ENCODE measurements around the gene C4orf17. TPM values are rescaled to one million over a fixed set of nuclear protein-coding genes. Genes with fewer than 3 reads are reported as not detected.
A peak's percentile ranks its signal among the peaks of the same experiment; 100 is the strongest.
"Not testable (repeated sequence)": the region's sequence is repeated elsewhere in the genome, so short reads cannot be mapped to it uniquely, and the experiment has no call there.

C4orf17 gene
- 2.4 TPM for total RNA-seq (ENCODE audit: insufficient read depth, low replicate concordance)

DNA sequence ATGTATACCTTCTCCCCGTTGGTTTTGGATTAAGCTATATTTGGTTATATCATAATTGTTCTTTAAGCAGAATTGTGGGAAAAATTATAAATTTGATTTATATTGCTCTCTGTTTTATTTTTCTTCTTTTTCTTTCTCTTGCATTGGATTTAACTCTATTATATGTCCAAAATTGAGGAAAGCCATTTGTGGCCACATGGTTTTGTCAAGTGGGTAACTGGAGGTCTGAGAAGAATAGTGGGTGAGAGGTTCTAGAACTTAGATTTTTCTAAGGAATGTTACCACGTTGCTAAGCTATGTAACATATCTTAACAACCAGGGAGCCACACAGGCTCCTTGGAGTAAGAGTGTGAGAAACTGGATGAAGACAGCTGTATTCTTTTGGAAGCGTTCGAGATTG is at the start of gene C4orf17:
C4orf17 (plus strand) TSS at position 301 of the 400 bp plus-strand sequence. CDS start 2,061 bp downstream, outside the sequence.
- no peak for DNase-seq (ENCODE audit: low spot score)

DNA sequence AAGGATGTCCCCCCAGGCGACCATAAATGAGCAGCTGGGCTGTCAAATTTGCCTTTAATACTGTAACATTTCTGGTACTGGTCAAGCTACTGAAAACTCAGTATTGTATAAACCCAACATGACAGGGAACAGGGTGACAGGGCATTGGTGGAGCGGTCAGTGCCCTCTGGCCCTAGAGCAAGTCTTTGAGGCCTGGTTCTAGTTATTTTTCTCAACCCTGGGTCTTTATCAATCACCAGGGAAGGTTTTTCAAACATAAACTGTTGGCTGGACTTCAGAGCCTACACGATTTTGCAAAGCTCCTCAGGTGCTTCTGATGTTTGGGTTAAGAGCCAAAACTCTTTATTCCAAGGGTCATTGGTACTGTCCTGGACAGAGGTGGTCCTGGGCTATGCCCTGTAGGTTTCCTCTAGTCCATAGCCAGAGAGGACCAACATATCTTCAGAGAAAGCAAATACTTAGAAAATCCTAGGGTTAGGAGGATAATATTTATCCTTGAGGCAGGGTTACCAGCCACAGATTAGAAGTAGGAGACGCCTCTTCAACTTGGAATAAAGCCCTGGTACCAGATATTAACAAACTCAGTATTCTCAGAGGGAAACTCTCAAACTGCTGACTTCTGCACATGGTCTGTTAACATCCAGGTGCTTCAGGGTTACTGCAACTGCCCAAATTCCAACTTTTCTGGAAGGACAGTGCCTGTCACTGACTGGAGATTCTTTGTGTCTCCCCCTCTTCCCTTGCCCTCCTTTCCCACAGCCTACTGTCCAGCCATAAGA is 49.0 kb upstream of the C4orf17 start:
- DNase-seq (ENCODE audit: low spot score): no peak

DNA sequence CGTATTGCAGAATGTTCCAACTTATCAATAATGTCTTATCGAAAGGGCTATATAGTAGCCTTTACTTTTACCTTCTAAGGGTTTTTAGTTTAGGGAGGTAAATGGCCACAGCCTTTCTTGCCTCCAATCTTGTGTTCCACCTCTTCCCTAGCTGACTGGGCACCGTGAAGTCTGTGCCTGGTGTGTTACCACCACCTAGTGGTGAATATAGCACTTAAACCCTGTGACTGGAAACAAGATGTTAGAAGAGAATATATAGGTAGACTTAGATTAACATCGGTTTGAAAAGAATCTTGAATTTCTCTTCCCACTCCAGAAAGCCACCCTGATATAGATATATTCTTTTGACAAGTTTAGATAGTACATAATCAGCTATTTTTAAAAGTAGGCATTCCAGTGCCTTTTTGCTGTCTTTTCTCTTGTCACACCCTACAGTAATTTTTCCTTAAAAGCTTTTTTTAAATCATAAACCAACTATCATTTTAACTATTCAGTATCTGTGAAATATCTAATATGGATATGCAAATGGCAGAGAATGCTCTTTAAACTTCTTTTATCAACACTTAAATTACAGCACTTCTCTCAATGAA is 47.9 kb upstream of the C4orf17 start:
- peak; percentile 63 for DNase-seq (ENCODE audit: low spot score)

DNA sequence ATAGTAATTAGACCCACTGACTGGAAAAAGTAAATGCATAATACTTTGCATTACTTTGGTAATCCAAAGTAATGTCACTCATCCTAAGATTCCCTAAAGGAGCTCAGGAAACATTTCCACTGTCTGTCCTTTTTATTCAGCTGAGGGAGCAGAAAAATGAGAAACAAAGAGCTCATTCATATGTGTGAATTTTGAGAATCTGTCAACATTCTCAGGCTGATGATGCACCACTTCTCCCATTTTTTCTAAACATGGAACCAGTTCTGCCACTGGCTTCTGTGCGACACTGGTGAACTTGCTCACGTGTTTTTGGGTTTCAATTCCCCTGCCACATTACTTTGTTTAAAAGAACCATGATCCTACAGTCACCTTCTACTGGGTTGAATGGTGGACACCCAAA is 47.3 kb upstream of the C4orf17 start:
- DNase-seq (ENCODE audit: low spot score): no peak

DNA sequence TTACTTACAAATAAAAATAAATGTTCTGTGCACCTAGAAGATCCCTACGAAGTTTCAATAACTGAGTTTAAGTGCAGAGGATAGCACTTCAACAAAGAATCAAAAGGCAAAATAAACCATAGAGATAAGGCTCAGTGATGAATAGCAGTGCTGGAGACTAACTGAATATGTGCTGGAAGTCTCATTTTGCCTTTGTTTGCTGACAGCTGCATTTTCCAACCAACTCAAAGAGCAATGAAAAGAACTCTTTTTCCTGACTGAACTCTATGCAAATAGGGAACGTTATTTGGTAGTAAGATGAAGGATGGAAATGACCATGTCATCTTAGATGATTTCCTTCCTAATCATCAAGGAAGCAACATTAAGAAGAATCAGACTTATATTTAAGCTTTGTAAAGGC is 42.9 kb upstream of the C4orf17 start:
- no peak for DNase-seq (ENCODE audit: low spot score)

DNA sequence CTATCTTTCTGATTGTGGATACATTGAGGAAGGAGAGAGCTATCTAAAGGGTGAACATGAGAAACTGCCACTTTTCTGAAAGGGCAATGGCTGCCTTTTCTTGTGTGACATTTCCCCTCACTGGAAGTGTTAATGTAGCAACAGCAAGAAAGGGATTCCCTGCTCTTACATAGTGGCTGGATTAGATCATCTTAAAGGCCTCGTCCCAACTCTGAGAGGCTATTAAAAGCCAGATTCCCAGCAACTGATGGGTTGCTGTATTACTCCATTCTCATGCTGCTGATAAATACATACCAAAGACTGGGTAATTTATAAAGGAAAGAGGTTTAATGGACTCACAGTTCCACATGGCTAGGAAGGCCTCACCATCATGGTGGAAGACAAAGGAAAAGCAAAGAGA is 41.9 kb upstream of the C4orf17 start:
- no peak for DNase-seq (ENCODE audit: low spot score)

DNA sequence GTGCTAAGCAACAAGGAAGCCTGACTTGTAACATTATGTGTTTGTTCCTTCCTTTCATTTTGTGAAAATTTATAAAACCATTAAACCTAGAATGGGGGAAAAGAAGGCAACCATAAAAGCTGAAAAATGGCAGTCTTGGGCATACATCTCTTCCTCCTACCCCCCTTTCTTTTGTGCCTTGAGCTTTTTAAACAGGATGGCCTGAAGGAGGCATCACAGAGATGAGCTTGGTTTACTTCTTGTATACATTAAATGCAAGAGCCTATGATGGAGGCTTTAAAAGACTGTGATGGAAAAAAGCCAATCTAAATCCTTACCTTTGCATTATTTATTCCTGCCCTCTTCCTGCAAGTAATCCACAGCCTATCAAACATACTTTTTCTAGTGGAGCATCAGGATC is 39.5 kb upstream of the C4orf17 start:
- no peak for DNase-seq (ENCODE audit: low spot score)

DNA sequence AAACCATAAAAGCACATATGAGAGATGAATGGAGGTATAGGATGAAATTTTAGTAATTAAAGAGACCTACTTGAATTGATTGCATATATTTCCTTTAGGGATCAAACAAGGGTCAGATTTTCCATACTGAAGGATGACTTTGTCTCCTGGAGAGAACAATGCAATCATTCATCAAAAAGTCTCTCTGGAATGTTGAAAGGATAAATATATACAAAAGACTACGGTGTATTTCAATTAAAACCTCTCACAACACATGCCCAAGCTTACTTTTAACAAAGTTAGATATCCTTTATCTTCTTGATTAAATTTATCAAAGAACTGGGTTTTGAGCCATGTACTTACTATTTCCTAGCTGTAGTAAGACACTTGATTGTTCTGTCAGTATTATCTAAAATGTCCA is 38.9 kb upstream of the C4orf17 start:
- no peak for DNase-seq (ENCODE audit: low spot score)

DNA sequence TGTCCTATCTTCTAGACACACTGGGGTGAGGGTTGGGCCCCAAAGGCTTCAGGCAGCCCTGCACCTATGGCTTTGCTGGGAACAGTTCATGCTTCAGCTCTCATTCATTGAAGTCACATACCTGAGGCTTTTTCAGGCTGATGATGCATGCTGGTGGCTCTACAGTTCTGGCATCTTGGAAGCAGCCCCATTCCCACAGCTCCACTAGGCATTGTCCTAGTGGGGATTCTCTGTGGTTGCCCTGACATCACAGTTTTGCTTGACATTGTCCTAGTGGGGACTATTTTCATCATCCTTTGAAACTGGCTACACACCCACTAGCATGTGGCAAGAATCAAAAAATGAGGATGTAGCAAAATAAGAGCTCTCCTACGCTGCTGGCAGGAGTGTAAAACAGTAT is 37.7 kb upstream of the C4orf17 start:
- DNase-seq (ENCODE audit: low spot score): no peak

DNA sequence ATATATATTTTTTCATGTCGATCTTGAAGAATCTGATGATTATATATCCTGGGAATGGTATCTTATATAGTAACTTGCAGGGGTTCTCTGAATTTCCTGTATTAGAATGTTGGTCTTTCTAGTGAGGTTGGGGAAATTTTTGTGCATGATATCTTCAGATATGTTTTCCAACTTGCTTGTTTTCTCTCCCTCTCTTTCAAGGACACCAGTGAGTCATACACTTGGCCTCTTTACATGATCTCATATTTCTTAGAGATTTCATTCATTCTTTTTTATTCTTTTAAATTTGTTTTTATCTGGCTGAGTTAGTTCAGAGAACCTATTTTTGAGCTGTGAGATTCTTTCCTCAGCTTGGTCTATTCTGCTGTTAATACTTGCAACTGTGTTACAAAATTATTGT is 27.2 kb upstream of the C4orf17 start:
- no peak for DNase-seq (ENCODE audit: low spot score)

DNA sequence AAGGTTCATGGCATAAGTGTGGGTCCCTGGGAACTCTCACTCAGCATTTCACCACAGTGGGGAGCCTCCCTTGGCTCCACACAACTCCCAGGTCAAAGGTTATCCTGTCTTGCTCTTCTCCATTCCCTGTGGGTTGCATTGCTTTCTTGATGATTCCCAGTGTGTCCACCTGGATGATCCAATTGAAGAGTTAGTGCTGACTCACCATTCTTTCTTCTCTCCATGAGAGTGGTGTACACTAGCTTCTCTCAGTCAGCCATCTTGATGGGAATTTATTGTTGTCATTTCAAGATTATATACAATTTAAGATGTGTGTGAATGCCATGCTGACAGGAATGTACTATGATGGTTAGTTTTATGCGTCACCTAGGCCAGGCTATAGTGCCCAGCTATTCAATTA is 25.6 kb upstream of the C4orf17 start:
- DNase-seq (ENCODE audit: low spot score): no peak

DNA sequence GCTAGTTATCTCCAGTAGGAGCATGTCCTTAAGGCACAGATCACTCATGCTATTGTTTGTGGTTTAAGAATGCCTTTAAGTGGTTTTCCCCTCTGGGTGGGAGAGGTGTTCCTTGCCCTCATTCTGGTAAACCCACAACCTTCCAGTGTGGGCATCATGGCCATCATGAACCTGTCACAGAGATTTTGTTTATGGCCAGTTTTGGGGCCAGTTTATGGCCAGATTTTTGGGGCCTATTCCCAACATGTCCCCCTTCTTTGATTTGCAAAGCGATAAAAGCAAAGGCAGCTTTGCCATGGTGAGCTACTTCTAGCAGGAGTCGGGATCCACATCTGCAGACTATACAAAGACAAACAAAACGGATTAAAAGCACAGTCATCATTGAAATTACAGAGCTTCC is 24.2 kb upstream of the C4orf17 start:
- not testable (repeated sequence) for DNase-seq (ENCODE audit: low spot score)

DNA sequence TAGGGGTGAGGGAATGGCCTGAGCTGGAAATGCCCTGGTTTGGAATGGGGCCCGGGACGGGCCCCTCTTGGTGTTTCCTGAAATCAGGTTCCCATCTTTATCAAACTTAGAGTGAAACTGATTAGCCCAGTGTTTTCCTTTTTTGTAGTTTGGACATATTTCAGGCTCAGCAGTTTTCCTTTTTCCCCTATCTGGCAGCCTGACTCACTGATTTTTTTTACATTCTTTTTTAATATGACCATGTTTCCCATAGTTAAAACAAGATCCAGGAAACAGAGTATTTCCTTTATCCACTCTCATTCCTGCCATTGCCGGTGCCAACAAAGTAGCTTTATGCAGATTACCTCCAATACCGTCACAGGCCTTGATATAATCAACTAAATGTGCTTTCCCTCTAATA is 20.5 kb upstream of the C4orf17 start:
- DNase-seq (ENCODE audit: low spot score): no peak

DNA sequence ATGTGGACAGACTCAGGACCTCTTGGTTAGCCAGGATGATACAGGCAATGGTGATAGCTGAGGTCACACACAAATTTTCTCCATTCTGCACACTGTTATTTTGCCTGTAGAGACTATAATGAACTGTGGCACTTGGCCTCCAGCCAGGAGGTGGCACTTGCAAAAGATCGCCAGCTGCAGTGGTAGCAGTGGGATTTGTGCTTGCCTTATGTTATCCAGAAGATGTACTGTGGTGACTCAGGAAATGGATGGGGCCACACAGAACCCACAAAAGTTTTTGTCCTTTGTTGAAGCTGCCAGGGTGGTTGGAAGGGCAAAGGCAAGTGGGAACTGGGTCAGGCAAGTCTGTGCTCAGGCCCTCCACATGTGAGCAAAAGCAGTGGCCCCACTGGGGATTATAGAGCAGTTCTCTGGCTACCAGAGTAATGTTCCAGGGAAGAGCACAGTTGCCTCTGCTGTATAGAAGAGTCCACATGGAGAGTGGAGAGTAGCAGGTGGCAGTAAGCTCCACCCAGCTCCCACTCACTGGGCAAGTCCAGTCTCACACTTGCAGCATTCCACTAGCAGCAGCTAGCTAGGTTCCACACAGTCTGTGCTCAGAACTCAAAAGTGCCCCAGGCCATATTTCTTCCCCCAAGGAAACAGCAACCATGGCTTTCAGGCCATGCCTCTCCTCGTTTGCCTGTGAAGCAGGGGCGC is 5.9 kb upstream of the C4orf17 start:
- DNase-seq (ENCODE audit: low spot score): no peak

DNA sequence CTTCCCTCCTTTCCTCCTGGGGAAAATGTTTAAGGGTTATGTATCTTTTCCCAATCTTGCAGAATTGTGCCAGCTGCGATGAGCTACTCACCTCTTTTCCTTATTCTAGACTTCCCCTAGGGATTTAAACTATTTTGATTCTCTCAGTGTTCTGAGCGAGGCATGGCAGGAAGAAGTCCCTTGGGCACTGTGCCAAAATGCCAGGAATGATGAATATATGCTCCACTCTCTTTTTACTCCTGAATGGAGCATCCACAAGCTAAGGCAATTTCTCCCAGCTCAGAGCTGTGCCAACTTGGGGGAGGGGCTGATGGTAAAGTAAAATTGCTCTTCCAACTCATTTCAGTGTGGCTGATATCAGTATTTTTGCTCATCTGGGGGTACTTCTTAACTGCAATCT is 4.0 kb upstream of the C4orf17 start:
- no peak for DNase-seq (ENCODE audit: low spot score)

DNA sequence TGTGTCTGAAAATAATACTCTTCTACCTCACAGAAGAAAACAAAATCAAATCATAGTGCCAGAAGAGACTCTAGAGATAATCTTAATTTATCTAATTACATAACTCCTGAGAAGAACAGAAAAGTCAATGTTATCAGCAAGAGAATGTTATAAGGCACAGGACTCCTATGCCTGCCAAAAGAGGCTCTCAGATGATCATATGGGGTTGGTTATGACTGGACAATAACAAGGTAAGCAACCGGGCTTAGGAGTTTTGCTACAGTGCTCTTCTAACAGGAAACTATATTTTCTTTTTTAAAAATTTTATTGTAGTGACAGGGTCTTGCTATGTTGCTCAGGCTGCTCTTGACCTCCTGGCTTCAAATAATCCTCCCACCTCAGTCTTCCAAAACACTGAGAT is 3.5 kb upstream of the C4orf17 start:
- DNase-seq (ENCODE audit: low spot score): no peak

DNA sequence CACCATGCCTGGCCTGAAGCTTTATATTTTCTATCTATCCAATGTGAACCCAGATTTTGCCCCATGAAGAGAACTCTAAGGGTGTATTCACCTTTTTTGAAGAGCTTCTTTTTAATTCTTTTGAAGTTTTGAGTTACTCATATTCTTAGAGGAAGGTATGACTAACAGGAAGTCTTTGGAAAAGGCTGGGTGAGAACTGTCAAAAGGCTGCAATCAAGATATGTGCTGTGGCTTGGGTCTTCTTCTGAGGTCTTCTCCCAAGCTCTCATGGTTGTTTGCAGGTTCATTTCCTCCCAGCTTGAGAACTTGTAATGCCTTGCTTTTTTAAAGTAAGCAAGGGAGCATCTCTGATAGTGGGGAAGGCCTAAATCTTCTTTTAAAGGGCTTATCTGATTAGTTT is 3.1 kb upstream of the C4orf17 start:
- DNase-seq (ENCODE audit: low spot score): no peak

DNA sequence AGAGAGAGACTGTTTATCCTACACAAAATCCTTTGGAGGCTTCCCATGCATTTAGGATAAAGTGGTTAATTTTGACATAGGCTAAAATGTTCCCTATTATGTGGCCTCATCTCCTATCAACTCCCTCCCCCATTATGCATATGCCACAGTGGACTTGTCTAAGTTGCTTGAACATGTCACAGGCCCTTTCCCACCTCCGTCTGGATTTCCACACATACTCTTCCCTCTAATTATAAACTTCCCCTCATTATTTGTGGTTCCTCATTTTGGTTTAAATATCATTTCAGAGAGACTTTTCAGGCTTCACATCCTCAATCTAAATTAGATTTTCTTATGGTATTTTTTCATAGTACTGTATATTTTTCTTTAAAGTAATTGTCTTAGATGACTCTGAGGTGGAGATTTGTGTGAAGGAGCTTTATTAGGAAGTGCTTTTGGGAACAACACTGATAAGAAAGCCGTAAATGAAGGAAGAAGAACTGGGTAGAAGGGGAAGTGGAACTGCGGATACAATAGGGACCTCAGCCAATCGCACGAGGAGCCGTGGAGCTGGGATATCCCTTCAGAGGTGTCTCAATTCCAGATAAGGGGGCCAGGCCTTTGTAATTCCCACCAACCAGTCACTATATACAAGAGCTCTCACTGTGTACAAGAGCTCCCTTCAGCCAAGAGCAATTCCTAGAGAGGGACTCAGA is 7.9 kb downstream of the C4orf17 start:
- DNase-seq (ENCODE audit: low spot score): no peak

DNA sequence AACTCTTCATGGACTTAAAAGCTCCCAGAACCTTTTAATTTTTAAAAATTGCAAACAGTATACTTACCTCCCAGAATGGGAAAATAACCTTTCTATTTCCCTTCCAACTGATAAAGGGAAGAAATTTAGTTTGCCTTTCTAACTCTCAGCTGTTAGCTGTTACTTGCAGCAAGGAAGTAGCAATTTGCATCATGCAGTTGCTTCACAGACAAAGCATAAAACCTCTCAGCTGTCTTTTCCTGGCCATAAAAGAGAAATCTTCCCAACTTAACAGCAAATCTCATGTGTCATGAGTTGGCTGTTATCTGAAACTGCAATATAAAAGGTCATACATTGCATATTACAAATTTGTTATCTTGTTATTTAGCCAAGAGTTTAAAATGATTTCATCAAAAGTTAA is 18.4 kb downstream of the C4orf17 start:
- DNase-seq (ENCODE audit: low spot score): peak; percentile 85

DNA sequence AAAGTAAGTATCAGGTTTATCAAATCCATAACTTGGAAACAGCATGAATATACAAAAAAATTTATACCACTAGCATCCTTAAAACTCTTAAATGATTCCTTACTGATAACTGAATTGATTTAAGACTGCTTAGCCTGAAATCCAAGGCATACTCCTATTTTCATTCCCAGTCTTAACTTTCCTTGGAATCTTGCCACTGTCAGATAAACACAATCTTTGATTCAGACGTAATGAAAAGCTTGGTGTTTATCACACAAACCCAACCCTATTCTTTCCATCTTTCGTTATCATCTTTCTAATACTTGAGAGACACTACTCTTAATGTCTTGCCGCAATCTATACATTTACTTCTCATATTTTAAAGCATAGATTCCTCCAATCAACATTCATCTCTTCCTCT is 19.1 kb downstream of the C4orf17 start:
- DNase-seq (ENCODE audit: low spot score): peak; percentile 65

DNA sequence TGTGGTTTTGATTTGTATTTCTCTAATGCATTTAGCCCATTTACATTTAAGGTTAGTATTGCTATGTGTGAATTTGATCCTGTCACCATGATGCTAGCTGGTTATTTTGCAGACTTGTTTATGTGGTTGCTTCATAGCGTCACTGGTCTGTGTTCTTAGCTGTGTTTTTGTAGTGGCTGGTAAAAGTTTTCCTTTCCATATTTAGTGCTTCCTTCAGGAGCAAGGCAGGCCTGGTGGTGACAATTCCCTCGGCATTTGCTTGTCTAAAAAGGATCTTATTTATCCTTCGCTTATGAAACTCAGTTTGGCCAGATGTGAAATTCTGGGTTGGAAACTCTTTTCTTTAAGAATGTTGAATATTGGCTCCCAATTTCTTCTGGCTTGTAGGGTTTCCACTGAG is 23.9 kb downstream of the C4orf17 start:
- not testable (repeated sequence) for DNase-seq (ENCODE audit: low spot score)

DNA sequence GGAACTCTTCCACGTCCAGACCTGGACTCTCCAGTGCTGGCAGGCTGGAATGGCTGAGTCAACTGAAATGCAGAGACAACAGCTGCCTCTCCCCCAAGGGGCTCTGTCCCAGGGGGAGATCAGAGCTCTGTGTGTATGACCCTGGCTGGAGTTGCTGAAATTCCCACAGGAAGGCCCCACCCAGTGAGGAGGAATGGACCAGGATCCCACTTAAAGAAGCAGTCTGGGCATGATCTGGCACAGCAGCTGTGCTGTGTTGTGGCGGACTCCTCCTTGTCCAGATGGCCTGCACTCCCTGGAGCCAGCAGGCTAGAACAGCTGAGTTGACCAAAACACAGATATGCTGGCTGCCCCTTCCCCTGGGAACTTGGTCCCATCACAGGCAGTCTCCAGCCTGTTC is 25.4 kb downstream of the C4orf17 start:
- no peak for DNase-seq (ENCODE audit: low spot score)
